Nephron (organoid): ENCODE results near the gene MIDN.

Experiments
- H3K27ac Mint-ChIP-seq, 3 experiments: 2 replicates each; pipeline ENCODE4 v1.8.0; 2020; ENCODE audit warnings: mixed read lengths in 3 of 3, mild to moderate bottlenecking in 2 of 3, moderate library complexity in 1 of 3
- H3K27me3 Mint-ChIP-seq: 2 replicates; pipeline ENCODE4 v1.8.0; 2021; ENCODE audit warnings: low read depth, mild to moderate bottlenecking, moderate library complexity, mixed read lengths
- H3K36me3 Mint-ChIP-seq: 2 replicates; pipeline ENCODE4 v1.8.0; 2020; ENCODE audit warnings: low read depth, mixed read lengths
- H3K4me1 Mint-ChIP-seq: 2 replicates; pipeline ENCODE4 v1.8.0; 2020; ENCODE audit warnings: mixed read lengths
- H3K4me3 Mint-ChIP-seq, 3 experiments: 2 replicates each; pipeline ENCODE4 v1.8.0; 2020; ENCODE audit warnings: mild to moderate bottlenecking in 3 of 3, mixed read lengths in 3 of 3, moderate library complexity in 2 of 3
- H3K9me3 Mint-ChIP-seq: 2 replicates; pipeline ENCODE4 v1.8.0; 2020; ENCODE audit warnings: mixed read lengths
- TF ChIP-seq, protein P1 (sequence below), 3 experiments: fragments of 200-600 bp; sonication (generic); IDR thresholded peaks; one replicate each; pipeline ENCODE4 v1.5.0; 2021; ENCODE audit warnings: antibody characterized with exemption in 3 of 3; ENCODE audit not compliant: unreplicated experiment in 3 of 3

The MIDN gene

DNA sequence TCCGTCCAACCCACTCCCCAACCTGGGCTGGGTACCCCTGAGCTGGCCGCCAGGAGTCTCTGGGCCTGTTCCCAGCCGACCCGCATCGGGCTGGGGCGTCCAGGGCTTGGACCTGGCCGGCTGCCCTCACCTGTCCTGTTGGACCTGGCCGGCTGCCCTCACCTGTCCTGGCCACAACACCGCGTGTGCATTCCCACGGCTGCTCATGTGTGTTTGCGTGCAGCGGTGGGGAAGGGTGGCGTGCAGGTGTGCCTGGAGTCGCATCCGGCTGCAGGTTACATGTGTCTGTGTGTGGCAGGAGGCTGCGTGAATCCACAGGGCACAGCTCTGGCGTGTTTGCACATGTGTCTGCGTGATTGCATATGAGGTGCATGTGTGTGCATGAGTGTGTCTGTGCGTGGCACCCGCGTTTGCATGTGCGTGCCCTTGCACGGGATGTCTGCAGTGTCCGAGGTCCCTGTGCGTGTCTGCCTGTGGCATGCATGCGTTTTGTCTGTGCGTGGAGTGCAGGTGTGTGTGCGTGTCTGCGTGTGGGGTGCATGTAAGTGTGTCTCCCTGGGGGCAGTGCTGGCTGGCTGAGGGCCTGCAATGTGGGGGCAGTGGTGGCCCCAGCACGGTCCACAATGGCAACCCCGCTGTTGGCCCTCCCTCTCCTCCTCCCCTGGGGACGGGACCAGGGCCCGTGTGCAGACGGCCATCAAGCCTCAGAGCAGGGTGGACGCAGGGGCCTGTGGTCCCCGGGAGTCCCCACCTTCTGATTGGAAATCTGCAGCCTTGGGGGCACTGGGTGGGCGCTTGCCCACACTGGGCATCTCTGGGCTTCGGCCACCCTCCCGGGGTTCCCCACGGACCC, 40.7 kb downstream of the MIDN start:
- H3K9me3 Mint-ChIP-seq = no peaks in the 10 kb centered on the region
- TF ChIP-seq, protein P1, sequence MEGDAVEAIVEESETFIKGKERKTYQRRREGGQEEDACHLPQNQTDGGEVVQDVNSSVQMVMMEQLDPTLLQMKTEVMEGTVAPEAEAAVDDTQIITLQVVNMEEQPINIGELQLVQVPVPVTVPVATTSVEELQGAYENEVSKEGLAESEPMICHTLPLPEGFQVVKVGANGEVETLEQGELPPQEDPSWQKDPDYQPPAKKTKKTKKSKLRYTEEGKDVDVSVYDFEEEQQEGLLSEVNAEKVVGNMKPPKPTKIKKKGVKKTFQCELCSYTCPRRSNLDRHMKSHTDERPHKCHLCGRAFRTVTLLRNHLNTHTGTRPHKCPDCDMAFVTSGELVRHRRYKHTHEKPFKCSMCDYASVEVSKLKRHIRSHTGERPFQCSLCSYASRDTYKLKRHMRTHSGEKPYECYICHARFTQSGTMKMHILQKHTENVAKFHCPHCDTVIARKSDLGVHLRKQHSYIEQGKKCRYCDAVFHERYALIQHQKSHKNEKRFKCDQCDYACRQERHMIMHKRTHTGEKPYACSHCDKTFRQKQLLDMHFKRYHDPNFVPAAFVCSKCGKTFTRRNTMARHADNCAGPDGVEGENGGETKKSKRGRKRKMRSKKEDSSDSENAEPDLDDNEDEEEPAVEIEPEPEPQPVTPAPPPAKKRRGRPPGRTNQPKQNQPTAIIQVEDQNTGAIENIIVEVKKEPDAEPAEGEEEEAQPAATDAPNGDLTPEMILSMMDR (IDR thresholded peaks at IDR 0.05; ENCODE audit: unreplicated experiment in 3 of 3) = no peak
- H3K27ac Mint-ChIP-seq = no peak overlapping the region
- no peaks in the 10 kb centered on the region for H3K36me3 Mint-ChIP-seq
- H3K27me3 Mint-ChIP-seq = peaks cover 6% of the 10 kb centered on the region
- H3K4me1 Mint-ChIP-seq = peaks cover 9% of the 10 kb centered on the region
- peak overlapping the region; percentile 9 to 40 (median 34) for H3K4me3 Mint-ChIP-seq

DNA sequence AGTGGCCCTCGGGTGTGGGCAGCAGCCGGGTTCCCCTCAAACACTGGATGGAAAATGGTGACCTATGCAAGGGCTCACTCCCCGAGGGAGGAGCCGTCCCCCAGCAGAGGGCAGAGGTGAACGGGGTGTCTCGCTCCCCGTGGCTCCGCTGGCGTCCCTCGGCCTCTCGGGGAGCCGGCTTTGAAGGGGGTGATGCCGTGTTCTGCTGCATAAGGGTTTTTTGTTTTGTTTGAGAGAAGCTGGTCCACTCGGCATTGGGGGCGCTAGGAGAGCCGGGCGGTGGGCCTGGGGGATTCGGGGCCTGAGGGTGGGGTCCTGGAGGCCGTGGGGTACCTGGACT, 41.3 kb downstream of the MIDN start:
- TF ChIP-seq, protein P1 (IDR thresholded peaks at IDR 0.05; ENCODE audit: unreplicated experiment in 3 of 3) = no peak
- Mint-ChIP-seq H3K4me1 (peaks cover 3% of the 10 kb centered on the region), H3K36me3 (no peaks in the 10 kb centered on the region), H3K9me3 (no peaks in the 10 kb centered on the region), H3K27me3 (peaks cover 4% of the 10 kb centered on the region), H3K4me3 (no peak overlapping the region), H3K27ac (no peak overlapping the region)

DNA sequence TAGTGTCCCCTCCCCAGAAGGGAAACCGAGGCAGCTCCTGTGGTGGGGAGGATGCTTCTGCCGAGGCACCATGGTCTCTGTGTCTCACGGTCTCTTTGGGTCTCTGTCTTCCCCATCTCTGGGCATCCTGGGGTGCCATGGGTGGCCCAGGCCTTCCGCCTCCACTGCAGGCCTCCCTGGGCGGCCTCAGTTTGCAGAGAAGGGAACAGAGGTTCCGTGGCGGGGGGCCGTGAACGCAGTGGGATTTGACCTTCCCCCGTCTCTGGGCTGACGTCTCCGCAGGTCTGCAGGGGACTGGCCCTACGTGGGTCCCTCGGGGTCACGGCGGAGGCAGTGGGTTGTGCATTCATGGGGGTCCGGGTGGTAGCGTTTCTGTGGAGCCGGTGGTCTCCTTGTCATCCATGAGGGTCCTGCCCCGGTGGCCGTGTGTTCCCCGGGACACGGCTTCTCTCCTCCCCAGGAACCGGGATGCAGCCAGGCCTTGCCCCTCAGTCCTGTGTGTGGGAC, 41.9 kb downstream of the MIDN start:
- H3K4me3 Mint-ChIP-seq = no peak overlapping the region
- no peaks in the 10 kb centered on the region for H3K9me3 Mint-ChIP-seq
- no peaks in the 10 kb centered on the region for H3K36me3 Mint-ChIP-seq
- no peak overlapping the region for H3K27ac Mint-ChIP-seq
- no peaks in the 10 kb centered on the region for H3K27me3 Mint-ChIP-seq
- no peaks in the 10 kb centered on the region for H3K4me1 Mint-ChIP-seq
- TF ChIP-seq, protein P1 (IDR thresholded peaks at IDR 0.05; ENCODE audit: unreplicated experiment in 3 of 3) = no peak

DNA sequence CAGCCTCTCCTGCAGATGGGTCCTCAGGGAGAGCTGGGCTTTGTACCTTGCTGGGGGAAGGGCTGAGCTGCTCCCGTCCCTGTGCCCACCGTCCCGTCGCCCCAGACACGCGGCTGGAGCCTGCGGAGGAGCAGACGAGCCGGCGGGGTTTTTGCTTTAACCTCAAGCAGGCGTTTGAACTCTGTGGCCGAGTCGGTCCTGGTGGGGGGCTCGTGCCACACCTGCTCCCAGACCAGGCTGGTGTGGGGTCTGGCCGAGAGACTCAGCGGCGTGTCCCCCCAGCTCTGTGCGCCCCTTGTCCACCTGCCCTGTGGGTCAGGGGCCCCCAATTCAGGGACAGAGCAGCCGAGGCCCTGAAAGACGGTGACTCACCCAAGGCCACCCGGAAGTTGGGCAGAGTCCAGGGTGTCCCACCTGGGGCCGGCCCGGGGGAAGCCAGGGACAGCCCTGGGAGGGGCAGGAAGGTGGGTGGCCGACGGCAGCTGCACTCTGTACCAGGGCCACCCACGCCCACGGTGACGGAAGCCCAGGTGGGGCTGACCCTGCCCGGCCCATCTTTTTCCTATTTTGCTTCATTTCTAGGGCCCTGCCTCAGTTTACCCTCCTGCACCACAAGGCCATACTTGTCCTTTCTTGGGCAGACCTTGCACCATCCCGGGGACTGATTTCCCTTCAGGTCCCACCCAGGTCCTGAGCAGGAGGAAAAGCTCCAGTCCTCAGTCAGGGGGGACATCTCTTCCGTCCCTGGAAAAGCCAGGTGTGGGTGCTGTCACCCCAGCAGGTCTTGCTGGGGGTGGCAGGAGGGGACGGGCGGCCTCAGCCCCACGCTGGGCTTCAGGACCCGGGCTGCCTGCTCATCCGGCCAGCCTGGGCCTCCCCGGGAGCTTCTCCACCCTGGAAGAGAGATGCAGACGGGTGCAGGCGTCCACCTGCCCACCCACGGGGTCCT, 42.6 kb downstream of the MIDN start:
- TF ChIP-seq, protein P1 (IDR thresholded peaks at IDR 0.05; ENCODE audit: unreplicated experiment in 3 of 3) = no peak
- Mint-ChIP-seq H3K27me3 (no peaks in the 10 kb centered on the region), H3K27ac (no peak overlapping the region), H3K9me3 (no peaks in the 10 kb centered on the region), H3K4me3 (no peak overlapping the region), H3K36me3 (no peaks in the 10 kb centered on the region), H3K4me1 (no peaks in the 10 kb centered on the region)

DNA sequence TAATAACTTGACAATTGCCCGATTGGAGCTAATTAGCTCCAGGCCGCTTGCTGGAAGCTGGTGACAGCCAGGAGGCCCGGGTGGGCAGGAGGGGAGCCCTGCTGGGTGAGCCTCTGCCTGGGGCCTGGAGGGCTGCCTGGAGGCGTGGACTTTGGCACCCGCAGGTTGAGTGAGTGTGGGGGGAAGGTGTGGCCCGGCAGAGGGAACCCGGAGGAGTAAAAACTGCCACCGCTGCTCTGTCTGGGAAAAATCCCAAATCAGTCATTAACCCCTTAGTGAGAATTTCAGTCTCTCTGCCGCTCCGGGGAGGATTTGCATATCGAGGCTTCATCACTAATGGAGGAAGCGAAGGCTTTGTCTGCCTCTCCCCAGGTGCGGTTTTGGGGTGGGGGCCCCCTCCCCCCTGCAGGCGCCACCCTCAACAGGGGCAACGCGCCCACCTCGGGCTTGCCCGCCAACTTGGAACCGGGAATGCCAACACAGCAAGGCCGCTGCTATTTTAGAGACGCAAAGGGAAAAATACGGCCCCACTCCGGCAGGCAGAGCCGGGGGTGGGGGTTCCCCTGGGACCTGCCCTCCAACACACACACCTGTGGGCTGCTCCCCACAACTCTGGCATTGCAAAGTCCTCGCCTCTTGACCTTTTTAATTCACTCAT, 43.5 kb downstream of the MIDN start:
- Mint-ChIP-seq H3K4me3 (no peak overlapping the region), H3K4me1 (no peaks in the 10 kb centered on the region), H3K27me3 (no peaks in the 10 kb centered on the region), H3K9me3 (no peaks in the 10 kb centered on the region), H3K36me3 (no peaks in the 10 kb centered on the region), H3K27ac (no peak overlapping the region)
- TF ChIP-seq, protein P1 (IDR thresholded peaks at IDR 0.05; ENCODE audit: unreplicated experiment in 3 of 3) = no peak
